ENCODE results near the gene DSG2.

GRCh38 chr18:31565782-31566512, 68.0 kb downstream of the DSG2 start:
- TF ChIP-seq CTCF (IDR thresholded peaks at IDR 0.05) (no peak), SIN3A (IDR thresholded peaks at IDR 0.05; ENCODE audit: borderline replicate concordance, insufficient read depth, low read depth, low read length) (no peak), POLR2AphosphoS5 (IDR thresholded peaks at IDR 0.05; ENCODE audit: low read depth, low read length) (no peak), TCF7L2 (IDR thresholded peaks at IDR 0.05; ENCODE audit: low read depth, low read length) (no peak), REST (IDR thresholded peaks at IDR 0.05; ENCODE audit: insufficient read depth in 1 of 2, low read depth in 2 of 2, low read length in 1 of 2) (no peak)

All from Panc1 (cell line).